T-helper 1 cell treated with Interleukin-12 subunit alpha and Interleukin-12 subunit beta and Interleukin-4 antibody, amounts not matched to agents 30 μg/mL and 1 μg/mL, for 36 hours (primary cell): ENCODE data around the gene KCNH1.

Experiments
- H3K27ac Mint-ChIP-seq: one replicate; pipeline ENCODE4 v1.8.0; 2021; ENCODE audit warnings: mild to moderate bottlenecking, mixed read lengths
- H3K27me3 Mint-ChIP-seq: one replicate; pipeline ENCODE4 v1.8.0; 2021; ENCODE audit warnings: low read depth, mixed read lengths
- H3K36me3 Mint-ChIP-seq: one replicate; pipeline ENCODE4 v1.8.0; 2021; ENCODE audit warnings: low read depth, mixed read lengths
- H3K4me1 Mint-ChIP-seq: one replicate; pipeline ENCODE4 v1.8.0; 2021; ENCODE audit warnings: low read depth, mixed read lengths
- H3K4me3 Mint-ChIP-seq: one replicate; pipeline ENCODE4 v1.8.0; 2021; ENCODE audit warnings: mild to moderate bottlenecking, moderate library complexity, mixed read lengths
- H3K9me3 Mint-ChIP-seq: one replicate; pipeline ENCODE4 v1.8.0; 2021; ENCODE audit warnings: mixed read lengths

Gene KCNH1

GRCh38 chr1:210819266-210819665, 314.7 kb downstream of the KCNH1 start:
- Mint-ChIP-seq H3K27me3 (peaks cover 3% of the 10 kb centered on the region), H3K9me3 (no peaks in the 10 kb centered on the region)

GRCh38 chr1:210817385-210818275, 316.3 kb downstream of the KCNH1 start:
- Mint-ChIP-seq H3K27ac (no peak overlapping the region), H3K36me3 (no peaks in the 10 kb centered on the region), H3K4me3 (no peak overlapping the region), H3K4me1 (no peaks in the 10 kb centered on the region), H3K27me3 (peaks cover 3% of the 10 kb centered on the region), H3K9me3 (no peaks in the 10 kb centered on the region)

More at GRCh38 chr1:210819266-210819665, 314.7 kb downstream of the KCNH1 start:
- Mint-ChIP-seq H3K27ac (no peak overlapping the region), H3K36me3 (no peaks in the 10 kb centered on the region), H3K4me3 (no peak overlapping the region), H3K4me1 (no peaks in the 10 kb centered on the region)

GRCh38 chr1:210815641-210816550, 318.1 kb downstream of the KCNH1 start:
- Mint-ChIP-seq H3K9me3 (no peaks in the 10 kb centered on the region), H3K4me1 (no peaks in the 10 kb centered on the region), H3K36me3 (no peaks in the 10 kb centered on the region), H3K27me3 (peaks cover 3% of the 10 kb centered on the region), H3K4me3 (no peak overlapping the region), H3K27ac (no peak overlapping the region)

- no peaks in the 10 kb centered on the region for H3K36me3 Mint-ChIP-seq
- no peaks in the 10 kb centered on the region for H3K27me3 Mint-ChIP-seq
- H3K9me3 Mint-ChIP-seq = no peaks in the 10 kb centered on the region
- no peak overlapping the region for H3K27ac Mint-ChIP-seq
- H3K4me3 Mint-ChIP-seq = no peak overlapping the region
- no peaks in the 10 kb centered on the region for H3K4me1 Mint-ChIP-seq
Observed at GRCh38 chr1:210814382-210815123, 319.4 kb downstream of the KCNH1 start.

GRCh38 chr1:210801501-210801900, 332.4 kb downstream of the KCNH1 start:
- H3K27me3 Mint-ChIP-seq = peaks cover 5% of the 10 kb centered on the region

GRCh38 chr1:210800756-210801155, 333.2 kb downstream of the KCNH1 start:
- Mint-ChIP-seq H3K4me1 (no peaks in the 10 kb centered on the region), H3K27me3 (peaks cover 3% of the 10 kb centered on the region), H3K36me3 (no peaks in the 10 kb centered on the region), H3K9me3 (no peaks in the 10 kb centered on the region), H3K4me3 (no peak overlapping the region), H3K27ac (no peak overlapping the region)

More at GRCh38 chr1:210801501-210801900, 332.4 kb downstream of the KCNH1 start:
- Mint-ChIP-seq H3K36me3 (no peaks in the 10 kb centered on the region), H3K27ac (no peak overlapping the region), H3K4me3 (no peak overlapping the region), H3K9me3 (no peaks in the 10 kb centered on the region), H3K4me1 (no peaks in the 10 kb centered on the region)

- Mint-ChIP-seq H3K9me3 (no peaks in the 10 kb centered on the region), H3K27me3 (no peaks in the 10 kb centered on the region), H3K4me3 (no peak overlapping the region), H3K27ac (no peak overlapping the region), H3K36me3 (no peaks in the 10 kb centered on the region), H3K4me1 (no peaks in the 10 kb centered on the region)
Observed at GRCh38 chr1:210800301-210800700, 333.6 kb downstream of the KCNH1 start.

GRCh38 chr1:210797422-210797821, 336.5 kb downstream of the KCNH1 start:
- Mint-ChIP-seq H3K27ac (no peak overlapping the region), H3K9me3 (no peaks in the 10 kb centered on the region), H3K36me3 (no peaks in the 10 kb centered on the region), H3K4me1 (no peaks in the 10 kb centered on the region), H3K27me3 (no peaks in the 10 kb centered on the region), H3K4me3 (no peak overlapping the region)

GRCh38 chr1:210796421-210796820, 337.5 kb downstream of the KCNH1 start:
- Mint-ChIP-seq H3K27me3 (no peaks in the 10 kb centered on the region), H3K4me3 (no peak overlapping the region), H3K36me3 (no peaks in the 10 kb centered on the region), H3K9me3 (no peaks in the 10 kb centered on the region), H3K4me1 (no peaks in the 10 kb centered on the region), H3K27ac (no peak overlapping the region)

GRCh38 chr1:210794445-210794844, 339.5 kb downstream of the KCNH1 start:
- H3K27ac Mint-ChIP-seq = no peak overlapping the region
- peaks cover 4% of the 10 kb centered on the region for H3K27me3 Mint-ChIP-seq
- peaks cover 8% of the 10 kb centered on the region for H3K4me1 Mint-ChIP-seq
- H3K4me3 Mint-ChIP-seq = no peak overlapping the region
- no peaks in the 10 kb centered on the region for H3K9me3 Mint-ChIP-seq
- H3K36me3 Mint-ChIP-seq = no peaks in the 10 kb centered on the region

GRCh38 chr1:210792250-210793102, 341.5 kb downstream of the KCNH1 start:
- Mint-ChIP-seq H3K9me3 (no peaks in the 10 kb centered on the region), H3K27ac (no peak overlapping the region), H3K4me3 (no peak overlapping the region), H3K27me3 (peaks cover 4% of the 10 kb centered on the region), H3K4me1 (peaks cover 8% of the 10 kb centered on the region), H3K36me3 (no peaks in the 10 kb centered on the region)

- Mint-ChIP-seq H3K9me3 (no peaks in the 10 kb centered on the region), H3K27ac (no peak overlapping the region), H3K27me3 (peaks cover 4% of the 10 kb centered on the region), H3K4me3 (no peak overlapping the region), H3K4me1 (peaks cover 8% of the 10 kb centered on the region), H3K36me3 (no peaks in the 10 kb centered on the region)
Observed at GRCh38 chr1:210790196-210790595, 343.8 kb downstream of the KCNH1 start.

GRCh38 chr1:210787800-210788199, 346.1 kb downstream of the KCNH1 start:
- peaks cover 4% of the 10 kb centered on the region for H3K27me3 Mint-ChIP-seq

More at GRCh38 chr1:210787800-210788199, 346.1 kb downstream of the KCNH1 start:
- H3K27ac Mint-ChIP-seq = no peak overlapping the region
- peaks cover 8% of the 10 kb centered on the region for H3K4me1 Mint-ChIP-seq
- no peaks in the 10 kb centered on the region for H3K36me3 Mint-ChIP-seq
- H3K9me3 Mint-ChIP-seq = no peaks in the 10 kb centered on the region
- H3K4me3 Mint-ChIP-seq = no peak overlapping the region
